ENCODE measurements around the gene LLPH. TPM values are rescaled to one million over a fixed set of nuclear protein-coding genes. Genes with fewer than 3 reads are reported as not detected.

LLPH gene
- total RNA-seq, 1 experiment from 2014 or later = 33.4 TPM

GRCh38 chr12:66162701-66163100 is 32.2 kb upstream of the LLPH start:
- TF ChIP-seq CTCF (conservative IDR thresholded peaks at IDR 0.05) = no peak

More at GRCh38 chr12:66162701-66163100, 32.2 kb upstream of the LLPH start:
- DNase-seq = no peak
- Mint-ChIP-seq H3K9me3 (peaks cover 10 to 15% of the 10 kb centered on the region in 2 experiments; a peak in 3 of 5 replicates), H3K27me3 (ENCODE audit: low read depth) (no peaks in the 10 kb centered on the region), H3K27ac (no peak overlapping the region), H3K4me1 (no peaks in the 10 kb centered on the region), H3K36me3 (ENCODE audit: insufficient read depth in 1 of 3, low read depth in 3 of 3) (peaks cover 13 to 16% (median 15%) of the 10 kb centered on the region in 3 experiments), H3K4me3 (no peak overlapping the region)
- Histone ChIP-seq H3K79me1 (ENCODE audit: insufficient read depth, low read depth, low read length, poor library complexity, severe bottlenecking) (peaks cover under 1% of the 10 kb centered on the region), H3K27me3 (ENCODE audit: insufficient read depth, low read length) (no peaks in the 10 kb centered on the region), H2BK20ac (ENCODE audit: low read depth, low read length, poor library complexity, severe bottlenecking) (no peak overlapping the region), H2BK120ac (ENCODE audit: low read depth, low read length, poor library complexity, severe bottlenecking) (no peak overlapping the region), H3K9me3 (ENCODE audit: control insufficient read depth, low read depth, low read length) (no peaks in the 10 kb centered on the region), H3K14ac (ENCODE audit: insufficient read depth, low read length) (no peak overlapping the region), H3K23me2 (ENCODE audit: insufficient read length, low read depth, low read length, poor library complexity, severe bottlenecking) (no peaks in the 10 kb centered on the region), H3K9ac (ENCODE audit: extremely low read depth, insufficient read length, low read length) (no peak overlapping the region), H4K8ac (replicated peaks; ENCODE audit: insufficient read length, low read depth, low read length) (no peak overlapping the region), H3K79me2 (ENCODE audit: insufficient read depth, low read length) (peaks cover 3% of the 10 kb centered on the region; the same call in 1 of the 2 replicates), H3K27ac (ENCODE audit: insufficient read length, low read depth, low read length) (no peak overlapping the region), H4K20me1 (ENCODE audit: control insufficient read depth, insufficient read depth, insufficient read length) (no peaks in the 10 kb centered on the region), H4K5ac (ENCODE audit: insufficient read length, low read depth, low read length) (no peak overlapping the region), H3K56ac (ENCODE audit: insufficient read length, low read depth, low read length) (no peak overlapping the region), H3K4me2 (ENCODE audit: insufficient read depth, insufficient read length, low read length) (no peak overlapping the region), H3T11ph (ENCODE audit: low read length) (no peak overlapping the region), H4K91ac (ENCODE audit: insufficient read length, low read depth, low read length) (no peak overlapping the region), H3K4ac (ENCODE audit: low read depth, low read length) (no peak overlapping the region), H3K23ac (ENCODE audit: insufficient read length, low read depth, low read length) (no peak overlapping the region), H2AFZ (ENCODE audit: low read length) (no peak overlapping the region), H2BK5ac (ENCODE audit: insufficient read length, low read length) (no peak overlapping the region), H2BK12ac (ENCODE audit: insufficient read length, low read depth, low read length) (no peak overlapping the region), H3K18ac (ENCODE audit: insufficient read length, low read depth, low read length) (no peak overlapping the region), H2AK5ac (ENCODE audit: insufficient read length, low read length) (no peak overlapping the region), H3K4me1 (ENCODE audit: insufficient read depth, low read length) (no peaks in the 10 kb centered on the region), H2BK15ac (ENCODE audit: low read depth, low read length) (no peak overlapping the region)
- WGBS (ENCODE audit: extremely low coverage, insufficient read length, low lambda C conversion rate) = no CpG with 5 or more reads among the region's 2 CpGs
